Muscle of leg (tissue), 11 donors: ENCODE measurements around the gene ULK4. TPM values are rescaled to one million over a fixed set of nuclear protein-coding genes. Genes with fewer than 3 reads are reported as not detected.
"Not testable (repeated sequence)": the region's sequence is repeated elsewhere in the genome, so short reads cannot be mapped to it uniquely, and the experiment has no call there.

Experiments used
- DNase-seq: peaks from one replicate; pipeline ENCODE4 v3.0.0; 2013
- H3K27ac ChIP-seq: one replicate; pipeline ENCODE4 v1.5.1; 2013; ENCODE audit warnings: mild to moderate bottlenecking, low read length, control low read depth
- H3K27me3 ChIP-seq: one replicate; pipeline ENCODE4 v1.6.1; 2013; ENCODE audit warnings: low read length; ENCODE audit not compliant: control insufficient read depth, insufficient read depth
- H3K36me3 ChIP-seq: one replicate; pipeline ENCODE4 v1.6.1; 2013; ENCODE audit warnings: low read length; ENCODE audit not compliant: control insufficient read depth, insufficient read depth
- H3K4me1 ChIP-seq: one replicate; pipeline ENCODE4 v1.6.1; 2013; ENCODE audit warnings: low read length; ENCODE audit not compliant: control insufficient read depth, insufficient read depth
- H3K4me3 ChIP-seq: one replicate; pipeline ENCODE4 v1.5.1; 2013; ENCODE audit warnings: low read length, control low read depth
- H3K9me3 ChIP-seq: replicated peaks from 2 replicates; pipeline ENCODE4 v1.6.1; 2013; ENCODE audit warnings: low read depth, low read length; ENCODE audit not compliant: control insufficient read depth
- WGBS: methylation state at CpG from one replicate; pipeline ENCODE4 v1.1.5; 2013; ENCODE audit warnings: missing lambda C conversion rate; ENCODE audit not compliant: insufficient coverage; 5-methylcytosine and 5-hydroxymethylcytosine counted together
- polyA plus RNA-seq, 8 donors: library from polyadenylated mRNA; unstranded; fragments of 120-200 nt; gene quantifications; one replicate each; pipeline versions ENCODE4 v1.2.1 to v1.2.3, GENCODE V29; 2013; ENCODE audit warnings: inconsistent platforms in 1 of 8, low replicate concordance in 1 of 8; ENCODE audit not compliant: insufficient read length in 8 of 8, insufficient read depth in 1 of 8
- total RNA-seq: library from RNA; stranded (reverse); fragments of 120-200 nt; gene quantifications from one replicate; pipeline ENCODE4 v1.2.4, GENCODE V29; 2013

Gene ULK4
- total and polyA plus RNA-seq, 9 donors: 2.2 to 5.6 (median 2.4) TPM

- DNase-seq: no peak
- Histone ChIP-seq H3K4me3 (no peak overlapping the region), H3K9me3 (no peaks in the 10 kb centered on the region), H3K36me3 (no peaks in the 10 kb centered on the region), H3K4me1 (no peaks in the 10 kb centered on the region), H3K27me3 (no peaks in the 10 kb centered on the region), H3K27ac (no peak overlapping the region)
- 83% methylated on average over 3 of the region's 3 CpGs for WGBS
These were observed 309.0 kb downstream of the ULK4 start for GRCh38 chr3:41652931-41653330.

- H3K9me3 ChIP-seq: no peaks in the 10 kb centered on the region
- no peaks in the 10 kb centered on the region for H3K4me1 ChIP-seq
- H3K4me3 ChIP-seq: no peak overlapping the region
- no peak overlapping the region for H3K27ac ChIP-seq
- WGBS: 65% methylated on average over 2 of the region's 4 CpGs
- no peaks in the 10 kb centered on the region for H3K27me3 ChIP-seq
- no peaks in the 10 kb centered on the region for H3K36me3 ChIP-seq
- no peak for DNase-seq
These were observed 309.4 kb downstream of the ULK4 start for GRCh38 chr3:41652506-41652905.

DNA sequence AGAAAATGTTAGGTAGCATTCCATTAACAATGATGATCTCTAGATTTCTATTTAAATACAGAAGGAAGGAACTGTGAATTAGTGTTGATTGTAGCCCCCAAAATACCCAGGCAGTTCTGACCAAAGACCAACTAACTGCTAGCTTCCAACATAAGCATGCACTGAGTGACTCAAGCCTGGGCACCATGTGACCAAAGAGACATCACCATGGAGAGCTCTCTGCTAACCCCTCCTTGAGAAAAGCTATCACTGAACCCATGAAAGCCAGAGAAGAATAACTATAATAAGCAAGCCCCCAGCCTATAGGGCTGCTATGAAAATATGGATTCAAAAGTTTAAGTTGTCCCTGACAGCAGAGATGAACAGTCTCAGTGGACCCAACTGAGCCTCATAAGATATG, 310.2 kb downstream of the ULK4 start:
- no peak overlapping the region for H3K4me3 ChIP-seq
- H3K9me3 ChIP-seq: no peaks in the 10 kb centered on the region
- no peaks in the 10 kb centered on the region for H3K36me3 ChIP-seq
- no peaks in the 10 kb centered on the region for H3K27me3 ChIP-seq
- no peak overlapping the region for H3K27ac ChIP-seq
- no peak for DNase-seq
- no peaks in the 10 kb centered on the region for H3K4me1 ChIP-seq

- H3K4me3 ChIP-seq: no peak overlapping the region
- WGBS: 76% methylated on average over 9 of the region's 11 CpGs
- no peak for DNase-seq
These were observed 311.5 kb downstream of the ULK4 start for GRCh38 chr3:41650406-41650805.

GRCh38 chr3:41649129-41649739, 312.7 kb downstream of the ULK4 start:
- H3K4me1 ChIP-seq: no peaks in the 10 kb centered on the region
- no peaks in the 10 kb centered on the region for H3K9me3 ChIP-seq
- no peaks in the 10 kb centered on the region for H3K36me3 ChIP-seq
- no CpG with 5 or more reads among the region's 8 CpGs for WGBS
- no peak overlapping the region for H3K27ac ChIP-seq
- no peak overlapping the region for H3K4me3 ChIP-seq
- H3K27me3 ChIP-seq: no peaks in the 10 kb centered on the region
- no peak for DNase-seq

More at GRCh38 chr3:41650406-41650805, 311.5 kb downstream of the ULK4 start:
- H3K9me3 ChIP-seq: no peaks in the 10 kb centered on the region
- H3K27me3 ChIP-seq: no peaks in the 10 kb centered on the region
- no peaks in the 10 kb centered on the region for H3K4me1 ChIP-seq
- H3K27ac ChIP-seq: no peak overlapping the region
- no peaks in the 10 kb centered on the region for H3K36me3 ChIP-seq

DNA sequence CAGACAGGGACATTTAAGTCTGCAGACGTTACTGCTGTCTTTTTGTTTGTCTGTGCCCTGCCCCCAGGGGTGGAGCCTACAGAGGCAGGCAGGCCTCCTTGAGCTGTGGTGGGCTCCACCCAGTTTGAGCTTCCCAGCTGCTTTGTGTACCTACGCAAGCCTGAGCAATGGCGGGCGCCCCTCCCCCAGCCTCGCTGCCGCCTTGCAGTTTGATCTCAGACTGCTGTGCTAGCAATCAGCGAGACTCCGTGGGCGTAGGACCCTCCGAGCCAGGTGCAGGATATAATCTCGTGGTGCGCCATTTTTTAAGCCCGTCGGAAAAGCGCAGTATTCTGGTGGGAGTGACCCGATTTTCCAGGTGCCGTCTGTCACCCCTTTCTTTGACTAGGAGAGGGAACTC, 314.2 kb downstream of the ULK4 start:
- H3K27me3 ChIP-seq, DNase-seq, H3K4me1 ChIP-seq, H3K27ac ChIP-seq, H3K36me3 ChIP-seq, H3K4me3 ChIP-seq, H3K9me3 ChIP-seq: not testable (repeated sequence)
- WGBS: 100% methylated on average over 2 of the region's 17 CpGs

DNA sequence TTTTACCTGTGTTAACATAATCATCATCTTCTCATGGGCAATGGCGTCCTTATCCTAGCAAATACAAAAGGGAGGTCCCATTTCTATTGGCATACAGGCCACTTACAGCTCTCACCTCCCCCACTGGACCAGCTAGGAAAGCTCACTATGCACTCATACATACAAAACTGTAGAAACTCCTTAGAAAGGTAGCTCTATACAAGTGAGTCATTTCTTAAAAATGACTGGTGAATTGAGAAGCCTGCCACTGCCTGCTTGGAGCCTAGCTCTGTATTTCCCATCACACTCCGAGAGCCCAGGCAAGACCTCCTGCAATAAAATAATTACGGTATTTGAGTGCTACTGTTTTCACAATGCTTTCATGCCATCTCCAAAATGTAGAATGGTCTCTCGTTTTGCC, 321.8 kb downstream of the ULK4 start:
- H3K36me3 ChIP-seq: no peaks in the 10 kb centered on the region
- H3K27ac ChIP-seq: no peak overlapping the region
- no peak overlapping the region for H3K4me3 ChIP-seq
- H3K27me3 ChIP-seq: no peaks in the 10 kb centered on the region
- no peaks in the 10 kb centered on the region for H3K9me3 ChIP-seq
- no peaks in the 10 kb centered on the region for H3K4me1 ChIP-seq
- no peak for DNase-seq
- 69% methylated on average over 3 of the region's 4 CpGs for WGBS

DNA sequence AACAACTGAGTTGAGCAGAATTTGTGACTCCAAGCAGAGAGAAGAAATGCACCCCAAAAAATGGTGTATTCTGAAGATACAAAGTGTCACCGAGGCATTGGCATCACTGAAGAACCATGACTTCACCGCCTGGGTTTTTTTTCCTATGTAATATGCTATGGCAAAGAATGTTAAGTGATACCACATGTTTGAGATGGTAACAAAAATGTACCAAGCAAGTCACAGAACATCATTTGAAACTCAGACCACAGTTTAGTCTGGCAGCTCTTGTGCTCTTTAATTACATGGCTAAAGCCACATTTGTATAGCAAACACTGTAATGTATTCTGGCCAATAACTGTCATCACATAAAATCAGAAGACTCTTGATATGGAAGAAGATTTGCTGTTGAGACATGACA, 323.5 kb downstream of the ULK4 start:
- H3K4me1 ChIP-seq: no peaks in the 10 kb centered on the region
- no peak for DNase-seq
- no peak overlapping the region for H3K27ac ChIP-seq
- 47% methylated on average over 2 of the region's 2 CpGs for WGBS
- H3K27me3 ChIP-seq: no peaks in the 10 kb centered on the region
- H3K36me3 ChIP-seq: no peaks in the 10 kb centered on the region
- H3K4me3 ChIP-seq: no peak overlapping the region
- H3K9me3 ChIP-seq: no peaks in the 10 kb centered on the region

DNA sequence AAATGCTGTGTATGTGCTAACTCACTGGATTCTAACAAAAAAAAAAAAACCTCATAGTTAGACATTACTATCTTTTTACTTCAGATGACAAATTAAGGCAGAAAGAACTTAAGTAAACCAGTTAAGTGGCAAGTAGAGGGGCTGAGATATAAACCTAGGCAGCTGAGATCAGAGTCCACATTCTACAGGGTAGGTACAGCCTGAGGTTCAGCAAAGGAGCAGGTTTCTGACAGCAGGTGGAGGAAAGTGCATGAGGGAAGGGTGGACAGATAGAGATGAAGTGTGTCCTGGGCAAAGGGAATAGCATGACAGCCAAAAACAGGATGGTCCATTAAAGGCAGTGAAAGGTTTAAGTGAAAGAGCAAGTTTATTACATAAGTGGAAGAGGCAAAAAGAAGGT, 329.2 kb downstream of the ULK4 start:
- no peaks in the 10 kb centered on the region for H3K36me3 ChIP-seq
- no peak overlapping the region for H3K4me3 ChIP-seq
- no peaks in the 10 kb centered on the region for H3K27me3 ChIP-seq
- H3K4me1 ChIP-seq: no peaks in the 10 kb centered on the region
- H3K9me3 ChIP-seq: no peaks in the 10 kb centered on the region
- DNase-seq: no peak
- H3K27ac ChIP-seq: no peak overlapping the region

DNA sequence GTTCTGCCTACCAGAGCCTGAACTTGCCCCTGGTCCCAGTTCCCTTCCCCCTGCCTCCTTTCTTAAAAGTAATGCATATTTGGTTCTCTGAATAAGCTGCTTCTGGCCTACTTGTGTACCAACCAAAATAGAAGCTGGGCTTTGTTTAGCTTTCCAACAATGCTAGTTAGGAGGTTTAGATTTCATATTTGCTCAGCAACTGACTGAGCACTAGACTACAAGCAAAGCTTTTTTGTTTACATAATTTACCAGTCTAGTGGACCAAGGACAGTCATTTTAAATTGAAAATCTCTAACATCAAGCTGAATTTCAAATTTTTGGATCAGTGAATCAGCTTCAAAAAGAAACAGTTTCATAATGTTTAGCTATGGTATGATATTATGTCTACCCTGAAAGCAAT, 331.2 kb downstream of the ULK4 start:
- H3K27ac ChIP-seq: no peak overlapping the region
- H3K27me3 ChIP-seq: no peaks in the 10 kb centered on the region
- H3K9me3 ChIP-seq: no peaks in the 10 kb centered on the region
- H3K36me3 ChIP-seq: no peaks in the 10 kb centered on the region
- H3K4me1 ChIP-seq: no peaks in the 10 kb centered on the region
- H3K4me3 ChIP-seq: no peak overlapping the region
- no peak for DNase-seq

DNA sequence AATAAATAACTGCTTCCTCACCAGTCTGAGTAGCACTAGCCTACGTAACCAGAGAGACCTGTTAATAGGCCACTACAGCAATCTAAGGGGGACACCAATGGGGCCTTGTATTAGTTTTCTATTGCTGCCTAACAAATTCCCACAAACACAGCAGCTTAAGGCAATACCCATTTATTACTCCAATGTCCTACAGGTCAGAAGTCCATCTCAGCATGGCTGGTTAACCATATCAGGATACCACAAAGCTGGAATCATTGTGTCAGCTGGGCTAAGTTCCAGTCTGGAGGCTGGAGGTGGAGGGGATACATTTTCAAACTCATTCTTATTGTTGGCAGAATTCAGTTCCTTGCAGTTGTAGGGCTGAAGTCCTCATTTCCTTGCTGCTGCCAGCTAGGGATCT, 331.9 kb downstream of the ULK4 start:
- Histone ChIP-seq H3K4me1 (no peaks in the 10 kb centered on the region), H3K9me3 (no peaks in the 10 kb centered on the region), H3K27ac (no peak overlapping the region), H3K36me3 (no peaks in the 10 kb centered on the region), H3K27me3 (no peaks in the 10 kb centered on the region), H3K4me3 (no peak overlapping the region)
- no CpG with 5 or more reads among the region's 1 CpG for WGBS
- no peak for DNase-seq
